Mesendoderm (in vitro differentiated cells): ENCODE results near the gene ULBP2.
"Not testable (repeated sequence)": the region's sequence is repeated elsewhere in the genome, so short reads cannot be mapped to it uniquely, and the experiment has no call there.

Experiments
- DNase-seq: peaks from one replicate; pipeline ENCODE4 v3.0.0; 2013
- H2AK5ac ChIP-seq: 2 replicates; pipeline ENCODE4 v1.6.1; 2013; ENCODE audit warnings: low read length, inconsistent platforms
- H2BK120ac ChIP-seq: 2 replicates; pipeline ENCODE4 v1.6.1; 2013; ENCODE audit warnings: low read depth, mild to moderate bottlenecking, low read length, moderate library complexity, mixed read lengths
- H2BK15ac ChIP-seq: replicated peaks from 2 replicates; pipeline ENCODE4 v1.6.1; 2013; ENCODE audit warnings: low read depth, mild to moderate bottlenecking, moderate library complexity
- H2BK5ac ChIP-seq: 2 replicates; pipeline ENCODE4 v1.6.1; 2013; ENCODE audit warnings: low read length, inconsistent platforms
- H3K18ac ChIP-seq: 2 replicates; pipeline ENCODE4 v1.6.1; 2013; ENCODE audit warnings: mild to moderate bottlenecking, low read length, mixed read lengths
- H3K23ac ChIP-seq: one replicate; pipeline ENCODE4 v1.6.1; 2013; ENCODE audit warnings: low read length
- H3K27ac ChIP-seq: 2 replicates; pipeline ENCODE4 v1.5.1; 2013; ENCODE audit warnings: low read depth, mild to moderate bottlenecking, inconsistent platforms, low read length, moderate library complexity
- H3K27me3 ChIP-seq: 2 replicates; pipeline ENCODE4 v1.6.1; 2013; ENCODE audit warnings: low read length, control low read depth, mild to moderate bottlenecking, inconsistent platforms; ENCODE audit not compliant: insufficient read depth, poor library complexity
- H3K36me3 ChIP-seq: 2 replicates; pipeline ENCODE4 v1.6.1; 2013; ENCODE audit warnings: low read length, inconsistent platforms; ENCODE audit not compliant: control insufficient read depth, insufficient read depth
- H3K4ac ChIP-seq: one replicate; pipeline ENCODE4 v1.6.1; 2013; ENCODE audit warnings: low read depth, mild to moderate bottlenecking, low read length, moderate library complexity
- H3K4me1 ChIP-seq: 2 replicates; pipeline ENCODE4 v1.6.1; 2013; ENCODE audit warnings: low read depth, low read length, inconsistent platforms; ENCODE audit not compliant: control insufficient read depth
- H3K4me2 ChIP-seq: 2 replicates; pipeline ENCODE4 v1.6.1; 2013; ENCODE audit warnings: low read length
- H3K4me3 ChIP-seq: 2 replicates; pipeline ENCODE4 v1.5.1; 2013; ENCODE audit warnings: mild to moderate bottlenecking, low read length
- H3K56ac ChIP-seq: one replicate; pipeline ENCODE4 v1.6.1; 2013; ENCODE audit warnings: low read length
- H3K79me1 ChIP-seq: 2 replicates; pipeline ENCODE4 v1.6.1; 2013; ENCODE audit warnings: low read length, inconsistent platforms
- H3K79me2 ChIP-seq: 2 replicates; pipeline ENCODE4 v1.6.1; 2013; ENCODE audit warnings: mild to moderate bottlenecking, low read length; ENCODE audit not compliant: control insufficient read depth, insufficient read depth
- H3K9ac ChIP-seq: 2 replicates; pipeline ENCODE4 v1.6.1; 2013; ENCODE audit warnings: low read length, inconsistent platforms
- H4K5ac ChIP-seq: one replicate; pipeline ENCODE4 v1.6.1; 2013; ENCODE audit warnings: low read length
- H4K8ac ChIP-seq: one replicate; pipeline ENCODE4 v1.6.1; 2013; ENCODE audit warnings: low read depth, mild to moderate bottlenecking, control low read depth, low read length, moderate library complexity
- WGBS: extraction: QIAGEN DNeasy Blood & Tissue Kit; methylation state at CpG from one replicate; pipeline ENCODE4 v1.1.7; 2013; ENCODE audit warnings: low lambda C conversion rate, missing lambda C conversion rate; ENCODE audit not compliant: insufficient coverage; ENCODE audit errors: extremely low coverage; 5-methylcytosine and 5-hydroxymethylcytosine counted together

Gene ULBP2

GRCh38 chr6:149919126-149919833 lies 22.5 kb upstream of the ULBP2 start:
- H3K4me1 ChIP-seq, H3K4me3 ChIP-seq, H3K36me3 ChIP-seq, H3K56ac ChIP-seq, H3K4ac ChIP-seq, H4K5ac ChIP-seq, H3K23ac ChIP-seq, H2BK15ac ChIP-seq, H4K8ac ChIP-seq, H2BK120ac ChIP-seq, H3K79me1 ChIP-seq, H2AK5ac ChIP-seq, H2BK5ac ChIP-seq, H3K18ac ChIP-seq, DNase-seq, H3K79me2 ChIP-seq, H3K27ac ChIP-seq, H3K9ac ChIP-seq, H3K4me2 ChIP-seq: not testable (repeated sequence)
- H3K27me3 ChIP-seq: peaks cover 21% of the 10 kb centered on the region
- WGBS: no CpG with 5 or more reads among the region's 11 CpGs

- no peak overlapping the region for H4K5ac ChIP-seq
- H3K79me2 ChIP-seq: no peaks in the 10 kb centered on the region
- no peak overlapping the region for H2BK120ac ChIP-seq
- no peak overlapping the region for H4K8ac ChIP-seq
- H3K4me1 ChIP-seq: no peaks in the 10 kb centered on the region
- no peak overlapping the region for H3K27ac ChIP-seq
- no peak overlapping the region for H3K23ac ChIP-seq
- H3K18ac ChIP-seq: no peak overlapping the region
- no peak overlapping the region for H3K4me2 ChIP-seq
- no peak overlapping the region for H2BK5ac ChIP-seq
- no peak overlapping the region for H3K4me3 ChIP-seq
- DNase-seq: no peak
- no peaks in the 10 kb centered on the region for H3K79me1 ChIP-seq
- no CpG with 5 or more reads among the region's 4 CpGs for WGBS
- no peak overlapping the region for H3K56ac ChIP-seq
- H3K9ac ChIP-seq: no peak overlapping the region
- H3K4ac ChIP-seq: no peak overlapping the region
- H2AK5ac ChIP-seq: no peak overlapping the region
- no peak overlapping the region for H2BK15ac ChIP-seq
- peaks cover 26% of the 10 kb centered on the region for H3K27me3 ChIP-seq
- no peaks in the 10 kb centered on the region for H3K36me3 ChIP-seq
Measured at GRCh38 chr6:149919834-149920225, 22.0 kb upstream of the ULBP2 start.

- H2BK5ac ChIP-seq: no peak overlapping the region
- no peaks in the 10 kb centered on the region for H3K79me1 ChIP-seq
- H4K5ac ChIP-seq: no peak overlapping the region
- H3K27ac ChIP-seq: no peak overlapping the region
- no peak overlapping the region for H3K18ac ChIP-seq
- WGBS: no CpG with 5 or more reads among the region's 6 CpGs
- no peaks in the 10 kb centered on the region for H3K4me1 ChIP-seq
- H3K36me3 ChIP-seq: no peaks in the 10 kb centered on the region
- H3K56ac ChIP-seq: no peak overlapping the region
- no peak overlapping the region for H3K4ac ChIP-seq
- no peak overlapping the region for H2BK15ac ChIP-seq
- H3K4me3 ChIP-seq: no peak overlapping the region
- H2AK5ac ChIP-seq: no peak overlapping the region
- H3K79me2 ChIP-seq: no peaks in the 10 kb centered on the region
- peaks cover 33% of the 10 kb centered on the region for H3K27me3 ChIP-seq
- H3K4me2 ChIP-seq: no peak overlapping the region
- no peak overlapping the region for H4K8ac ChIP-seq
- H3K23ac ChIP-seq: no peak overlapping the region
- no peak overlapping the region for H3K9ac ChIP-seq
- no peak overlapping the region for H2BK120ac ChIP-seq
- DNase-seq: no peak
Measured at GRCh38 chr6:149921361-149921760, 20.5 kb upstream of the ULBP2 start.

- peaks cover 33% of the 10 kb centered on the region for H3K27me3 ChIP-seq
- H4K5ac ChIP-seq: not testable (repeated sequence)
Measured at GRCh38 chr6:149922091-149922490, 19.7 kb upstream of the ULBP2 start.

GRCh38 chr6:149922642-149923326 lies 19.0 kb upstream of the ULBP2 start, which contains the start of gene RAET1G:
RAET1G (minus strand) TSS chr6:149923121; CDS start chr6:149923010, 111 bp downstream.
- Histone ChIP-seq H3K79me1 (no peaks in the 10 kb centered on the region), H3K4me2 (peak within 1 kb of the TSS; percentile 94), H3K27me3 (peaks cover 33% of the 10 kb centered on the region), H3K27ac (no peak within 1 kb of the TSS), H3K4ac (no peak within 1 kb of the TSS), H2BK120ac (no peak within 1 kb of the TSS), H3K36me3 (no peaks in the 10 kb centered on the region), H4K5ac (no peak within 1 kb of the TSS), H3K4me3 (peak within 1 kb of the TSS; percentile 29), H2BK15ac (no peak within 1 kb of the TSS), H3K4me1 (no peaks in the 10 kb centered on the region), H2AK5ac (no peak within 1 kb of the TSS), H3K18ac (no peak within 1 kb of the TSS), H3K23ac (peak within 1 kb of the TSS; percentile 24), H4K8ac (no peak within 1 kb of the TSS), H3K56ac (peak within 1 kb of the TSS; percentile 49), H2BK5ac (no peak within 1 kb of the TSS), H3K79me2 (no peaks in the 10 kb centered on the region), H3K9ac (peak within 1 kb of the TSS; percentile 54)
- peak; percentile 91 for DNase-seq
- WGBS: no CpG with 5 or more reads among the region's 40 CpGs

More at GRCh38 chr6:149922091-149922490, 19.7 kb upstream of the ULBP2 start:
- H3K4me2 ChIP-seq, H2BK5ac ChIP-seq, H4K8ac ChIP-seq, H3K36me3 ChIP-seq, H3K9ac ChIP-seq, H2AK5ac ChIP-seq, H3K4me3 ChIP-seq, H3K27ac ChIP-seq, H3K79me1 ChIP-seq, H2BK120ac ChIP-seq, H2BK15ac ChIP-seq, DNase-seq, H3K79me2 ChIP-seq, H3K18ac ChIP-seq, H3K4ac ChIP-seq, H3K4me1 ChIP-seq, H3K56ac ChIP-seq: not testable (repeated sequence)
- peak overlapping the region; percentile 24 for H3K23ac ChIP-seq
- no CpG with 5 or more reads among the region's 5 CpGs for WGBS
